MM.1S (cell line): Measurements from ENCODE around the gene LTBP1.

ENCODE experiments used
- CTCF ChIP-seq: fragments of 300-600 bp; sonication (generic); IDR thresholded peaks from 2 replicates; pipeline ENCODE4 v1.5.1; 2016; ENCODE audit warnings: antibody characterized with exemption, low read length, mixed read lengths
- EZH2 ChIP-seq: fragments of 300-600 bp; sonication (generic); optimal IDR thresholded peaks from 2 replicates; pipeline ENCODE3; 2017; ENCODE audit warnings: low read depth, mild to moderate bottlenecking, antibody characterized with exemption, low read length, mixed read lengths
- EZH2phosphoT487 ChIP-seq: fragments of 300-600 bp; sonication (generic); IDR thresholded peaks from 2 replicates; pipeline ENCODE4 v1.6.1; 2018; ENCODE audit warnings: antibody characterized with exemption, low read length

GRCh38 chr2:33388996-33389395, 442.2 kb downstream of the LTBP1 start:
- TF ChIP-seq CTCF (no peak), EZH2phosphoT487 (no peak), EZH2 (no peak)
